ENCODE measurements around the gene CARS2.

GRCh38 chr13:110607675-110608224, 98.2 kb downstream of the CARS2 start:
- no peak for TF ChIP-seq POLR2A (IDR thresholded peaks at IDR 0.05)
- TF ChIP-seq CTCF (IDR thresholded peaks at IDR 0.05) = no peak
